Uterus (tissue), 2 donors: ENCODE results near the gene SOHLH2.

ENCODE experiments used
- CTCF ChIP-seq, 4 experiments: fragments of 200-600 bp in 2 of 4; fragments of 450-650 bp in 2 of 4; sonication (generic) in 2 of 4; IDR thresholded peaks; one replicate each; pipeline ENCODE4 v1.5.1; 2016 to 2019; ENCODE audit warnings: antibody characterized with exemption in 4 of 4, mild to moderate bottlenecking in 2 of 4, moderate library complexity in 1 of 4
- POLR2A ChIP-seq, 2 donors: fragments of 450-650 bp; IDR thresholded peaks; one replicate each; pipeline ENCODE4 v1.6.1; 2016; ENCODE audit warnings: antibody characterized with exemption in 2 of 2, mild to moderate bottlenecking in 1 of 2, moderate library complexity in 1 of 2

DNA sequence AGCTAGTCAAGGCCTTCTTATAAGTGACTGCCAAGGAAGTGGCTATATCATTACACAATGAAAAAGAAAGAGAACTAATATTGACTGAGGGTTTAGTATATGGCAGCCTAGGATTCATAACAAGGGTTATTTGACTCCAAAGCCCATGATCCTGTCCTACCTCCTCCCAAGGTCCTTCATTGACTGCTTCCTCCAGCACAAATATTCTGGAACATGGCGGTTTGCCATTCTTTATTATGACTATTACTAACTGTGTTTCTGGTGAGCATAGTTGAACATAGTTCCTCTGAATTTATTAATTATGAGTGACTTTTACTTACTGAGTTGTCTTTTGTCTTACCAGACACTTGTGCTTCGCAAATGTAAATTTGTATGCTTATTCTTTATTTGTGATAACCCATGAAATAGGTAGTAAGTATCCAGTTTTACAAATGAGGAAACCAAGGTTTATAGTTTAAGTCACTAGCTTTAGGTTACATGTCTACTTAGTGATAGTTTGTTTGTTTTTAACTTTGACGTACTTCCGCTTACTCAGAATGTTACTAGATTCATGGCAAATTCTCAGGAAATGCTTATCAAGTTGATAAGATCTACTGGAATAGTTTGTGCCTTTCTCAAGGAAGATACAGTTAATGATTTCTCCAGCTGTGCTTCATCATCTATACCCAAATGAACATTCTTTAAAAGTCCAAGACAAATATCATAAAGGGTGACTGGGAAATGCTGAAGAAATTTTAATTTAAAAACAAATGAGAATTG lies 67.7 kb downstream of the SOHLH2 start:
- TF ChIP-seq CTCF (IDR thresholded peaks at IDR 0.05) (no peak), POLR2A (IDR thresholded peaks at IDR 0.05) (no peak)
